8988T (cell line): ENCODE measurements around the gene PDCD7.

ENCODE experiments used
- DNase-seq: peaks from one replicate; pipeline ENCODE4 v3.0.0; 2011

Gene PDCD7

GRCh38 chr15:65069779-65070546 is 63.6 kb downstream of the PDCD7 start:
- no peak for DNase-seq

- no peak for DNase-seq
Measured at GRCh38 chr15:65069179-65069578, 64.4 kb downstream of the PDCD7 start.

GRCh38 chr15:65068403-65068788 is 65.2 kb downstream of the PDCD7 start:
- DNase-seq, result no peak

GRCh38 chr15:65067645-65068402 is 65.8 kb downstream of the PDCD7 start, which contains the start of gene RASL12:
Gene RASL12, minus strand, starts transcription at chr15:65067991. Its CDS starts 156 bp downstream, at chr15:65067835.
- no peak for DNase-seq
